HEK293 (cell line): ENCODE data around the gene UBA52.
A peak's percentile ranks its signal among the peaks of the same experiment; 100 is the strongest.

Experiments used
- CTCF ChIA-PET: fragments of 350-600 bp; formaldehyde crosslinking; extraction: SDS; loops from one replicate; lab custom pipeline; 2021; ENCODE audit warnings: antibody characterized with exemption; lab: Yijun Ruan, JAX
- POLR2A ChIA-PET: fragments of 300-600 bp; formaldehyde crosslinking; extraction: SDS; loops from one replicate; lab custom pipeline; 2020; ENCODE audit warnings: antibody characterized with exemption, inconsistent platforms; lab: Yijun Ruan, JAX
- H3K27ac ChIP-seq: fragments of 200-500 bp; sonication (Bioruptor generic); 2 replicates; pipeline ENCODE4 v1.5.1; 2014; ENCODE audit warnings: low read depth, low read length, control low read depth, inconsistent platforms; ENCODE audit errors: extremely low read depth
- H3K36me3 ChIP-seq, 2 experiments: fragments of 200-500 bp in 1 of 2; sonication (Bioruptor generic) in 1 of 2; 1 replicate in 1 of 2; 2 replicates in 1 of 2; pipeline ENCODE4 v1.5.1; 2014 to 2017; ENCODE audit warnings: inconsistent platforms in 2 of 2, low read length in 2 of 2; ENCODE audit not compliant: control insufficient read depth in 2 of 2, insufficient read depth in 1 of 2
- H3K4me1 ChIP-seq: fragments of 200-500 bp; sonication (Bioruptor generic); 2 replicates; pipeline ENCODE4 v1.5.1; 2014; ENCODE audit warnings: mild to moderate bottlenecking, low read length, inconsistent platforms; ENCODE audit not compliant: control insufficient read depth, insufficient read depth
- H3K4me3 ChIP-seq: 2 replicates; pipeline ENCODE4 v1.5.1; 2011; ENCODE audit warnings: low read depth, mild to moderate bottlenecking, control low read depth, low read length, moderate library complexity
- H3K9me3 ChIP-seq: fragments of 200-500 bp; sonication (Bioruptor generic); 2 replicates; pipeline ENCODE4 v1.5.1; 2014; ENCODE audit warnings: low read depth, low read length, inconsistent platforms; ENCODE audit not compliant: control insufficient read depth, insufficient read depth
- BCL11A ChIP-seq: fragments of 450-650 bp; formaldehyde crosslinking; IDR thresholded peaks from 2 replicates; pipeline ENCODE4 v1.5.1; 2016; ENCODE audit warnings: low read depth, missing biosample characterization, missing genetic modification characterization
- KLF8 ChIP-seq: fragments of 450-650 bp; formaldehyde crosslinking; IDR thresholded peaks from 2 replicates; pipeline ENCODE4 v1.5.1; 2016; ENCODE audit warnings: missing biosample characterization, missing genetic modification characterization
- MEIS1 ChIP-seq: sonication (generic); formaldehyde crosslinking; IDR thresholded peaks from 2 replicates; pipeline ENCODE4 v1.8.1; 2022; ENCODE audit warnings: missing genetic modification reagents, mild to moderate bottlenecking, borderline replicate concordance
- MZF1 ChIP-seq: fragments of 450-650 bp; formaldehyde crosslinking; IDR thresholded peaks from 2 replicates; pipeline ENCODE4 v1.5.1; 2017; ENCODE audit warnings: missing biosample characterization, missing genetic modification characterization, borderline replicate concordance
- OVOL3 ChIP-seq: fragments of 450-650 bp; formaldehyde crosslinking; IDR thresholded peaks from 2 replicates; pipeline ENCODE4 v1.5.1; 2016; ENCODE audit warnings: missing biosample characterization, missing genetic modification characterization
- TCF7L2 ChIP-seq: IDR thresholded peaks from 2 replicates; pipeline ENCODE4 v1.6.1; 2011; ENCODE audit warnings: low read depth, mild to moderate bottlenecking, inconsistent platforms, low read length, moderate library complexity, borderline replicate concordance
- ZBTB1 ChIP-seq: fragments of 450-650 bp; formaldehyde crosslinking; IDR thresholded peaks from 2 replicates; pipeline ENCODE4 v1.5.1; 2016; ENCODE audit warnings: missing biosample characterization, missing genetic modification characterization
- ZEB2 ChIP-seq: fragments of 450-650 bp; formaldehyde crosslinking; IDR thresholded peaks from 2 replicates; pipeline ENCODE4 v1.5.1; 2016; ENCODE audit warnings: missing biosample characterization, missing genetic modification characterization
- ZNF174 ChIP-seq: fragments of 450-650 bp; formaldehyde crosslinking; IDR thresholded peaks from 2 replicates; pipeline ENCODE4 v1.5.0; 2017; ENCODE audit warnings: missing biosample characterization, mild to moderate bottlenecking, missing genetic modification characterization
- ZNF184 ChIP-seq: fragments of 450-650 bp; IDR thresholded peaks from 2 replicates; pipeline ENCODE4 v1.5.1; 2018; ENCODE audit warnings: missing biosample characterization, mild to moderate bottlenecking, missing genetic modification characterization
- ZNF2 ChIP-seq: fragments of 450-650 bp; formaldehyde crosslinking; IDR thresholded peaks from 2 replicates; pipeline ENCODE4 v1.5.1; 2016; ENCODE audit warnings: missing biosample characterization, missing genetic modification characterization
- ZNF211 ChIP-seq: fragments of 450-650 bp; formaldehyde crosslinking; IDR thresholded peaks from 2 replicates; pipeline ENCODE4 v1.5.1; 2016; ENCODE audit warnings: low read depth, missing biosample characterization, missing genetic modification characterization
- ZNF571 ChIP-seq: fragments of 450-650 bp; formaldehyde crosslinking; IDR thresholded peaks from 2 replicates; pipeline ENCODE4 v1.5.0; 2017; ENCODE audit warnings: missing biosample characterization, missing genetic modification characterization
- ZNF585B ChIP-seq: fragments of 450-650 bp; formaldehyde crosslinking; IDR thresholded peaks from 2 replicates; pipeline ENCODE4 v1.5.1; 2016; ENCODE audit warnings: missing biosample characterization, missing genetic modification characterization
- ZNF600 ChIP-seq: fragments of 450-650 bp; formaldehyde crosslinking; IDR thresholded peaks from 2 replicates; pipeline ENCODE4 v1.5.1; 2016; ENCODE audit warnings: missing biosample characterization, missing genetic modification characterization
- ZNF76 ChIP-seq: fragments of 450-650 bp; formaldehyde crosslinking; IDR thresholded peaks from 2 replicates; pipeline ENCODE4; 2016; ENCODE audit warnings: low read depth, missing biosample characterization, missing genetic modification characterization, borderline replicate concordance
- TF ChIP-seq, protein P1 (sequence below): fragments of 450-650 bp; formaldehyde crosslinking; IDR thresholded peaks from 2 replicates; pipeline ENCODE4 v1.5.0; 2017; ENCODE audit warnings: missing biosample characterization, missing genetic modification characterization, borderline replicate concordance
- TF ChIP-seq, protein P2 (sequence below): fragments of 450-650 bp; formaldehyde crosslinking; IDR thresholded peaks from 2 replicates; pipeline ENCODE4 v1.5.1; 2016; ENCODE audit warnings: missing biosample characterization, missing genetic modification characterization
- TF ChIP-seq, protein P3 (sequence below): fragments of 450-650 bp; formaldehyde crosslinking; conservative IDR thresholded peaks from 2 replicates; pipeline ENCODE4 v1.5.1; 2016; ENCODE audit warnings: low read depth, missing biosample characterization, missing genetic modification characterization

The UBA52 gene

DNA sequence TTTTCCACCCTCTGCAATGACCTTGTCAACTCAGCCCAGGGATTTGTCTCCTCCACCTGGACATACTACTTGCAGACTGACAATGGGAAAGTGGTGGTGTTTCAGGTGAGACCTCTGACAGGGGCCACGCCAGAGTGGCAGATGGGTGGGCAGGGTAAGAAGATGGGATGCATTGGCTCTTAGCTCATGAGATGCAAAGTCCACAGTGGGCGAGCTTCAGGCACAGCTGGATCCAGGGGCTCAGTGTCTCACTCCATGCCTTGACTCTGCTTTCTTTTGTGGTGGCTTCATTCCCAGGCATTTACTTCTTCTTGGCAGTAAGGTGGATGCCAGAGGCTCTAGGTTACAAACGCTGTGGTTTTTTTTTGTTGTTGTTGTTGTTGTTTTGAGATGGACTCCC lies 44.4 kb downstream of the UBA52 start:
- Histone ChIP-seq H3K27ac (no peak overlapping the region), H3K9me3 (no peaks in the 10 kb centered on the region), H3K4me3 (no peak overlapping the region), H3K4me1 (peaks cover 4% of the 10 kb centered on the region), H3K36me3 (no peaks in the 10 kb centered on the region)
- ChIA-PET POLR2A (interaction anchor here (0.5 kb wide), 1 partner anchor 220 kb away, joined by 4 read pairs; no protein-coding TSS in a partner anchor), CTCF (interaction anchor here (0.5 kb wide), 1 partner anchor 912 kb away, joined by 3 read pairs; no protein-coding TSS in a partner anchor)
- TF ChIP-seq, protein P1, sequence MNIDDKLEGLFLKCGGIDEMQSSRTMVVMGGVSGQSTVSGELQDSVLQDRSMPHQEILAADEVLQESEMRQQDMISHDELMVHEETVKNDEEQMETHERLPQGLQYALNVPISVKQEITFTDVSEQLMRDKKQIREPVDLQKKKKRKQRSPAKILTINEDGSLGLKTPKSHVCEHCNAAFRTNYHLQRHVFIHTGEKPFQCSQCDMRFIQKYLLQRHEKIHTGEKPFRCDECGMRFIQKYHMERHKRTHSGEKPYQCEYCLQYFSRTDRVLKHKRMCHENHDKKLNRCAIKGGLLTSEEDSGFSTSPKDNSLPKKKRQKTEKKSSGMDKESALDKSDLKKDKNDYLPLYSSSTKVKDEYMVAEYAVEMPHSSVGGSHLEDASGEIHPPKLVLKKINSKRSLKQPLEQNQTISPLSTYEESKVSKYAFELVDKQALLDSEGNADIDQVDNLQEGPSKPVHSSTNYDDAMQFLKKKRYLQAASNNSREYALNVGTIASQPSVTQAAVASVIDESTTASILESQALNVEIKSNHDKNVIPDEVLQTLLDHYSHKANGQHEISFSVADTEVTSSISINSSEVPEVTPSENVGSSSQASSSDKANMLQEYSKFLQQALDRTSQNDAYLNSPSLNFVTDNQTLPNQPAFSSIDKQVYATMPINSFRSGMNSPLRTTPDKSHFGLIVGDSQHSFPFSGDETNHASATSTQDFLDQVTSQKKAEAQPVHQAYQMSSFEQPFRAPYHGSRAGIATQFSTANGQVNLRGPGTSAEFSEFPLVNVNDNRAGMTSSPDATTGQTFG (tag by site-specific recombination) = no peak
- TF ChIP-seq ZNF184 (tag by site-specific recombination) = no peak
- no peak for TF ChIP-seq ZNF600 (tag by site-specific recombination)
- no peak for TF ChIP-seq ZNF571 (tag by site-specific recombination)
- TF ChIP-seq MZF1 (tag by site-specific recombination) = no peak
- TF ChIP-seq TCF7L2 = no peak
- TF ChIP-seq OVOL3 (tag by site-specific recombination) = no peak
- TF ChIP-seq ZNF211 = no peak
- TF ChIP-seq MEIS1 (CRISPR knock-in tag) = no peak

DNA sequence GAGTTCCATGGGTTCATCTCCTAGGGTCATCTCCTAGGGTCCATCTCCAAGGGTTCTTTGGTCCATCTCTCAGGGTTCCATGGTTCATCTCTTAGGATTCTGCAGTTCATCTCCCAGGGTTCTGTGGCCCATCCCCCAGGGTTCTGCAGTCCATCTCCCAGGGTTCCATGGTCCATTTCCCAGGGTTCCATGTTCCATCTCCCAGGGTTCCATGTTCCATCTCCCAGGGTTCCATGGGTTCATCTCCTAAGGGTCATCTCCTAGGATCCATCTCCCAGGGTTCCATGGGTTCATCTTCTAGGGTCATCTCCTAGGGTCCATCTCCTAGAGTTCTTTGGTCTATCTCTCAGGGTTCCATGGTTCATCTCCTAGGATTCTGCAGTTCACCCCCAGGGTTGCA lies 45.9 kb downstream of the UBA52 start:
- TF ChIP-seq ZNF76 (tag by site-specific recombination) (peak; percentile 80), ZBTB1 (tag by site-specific recombination) (no peak)
- POLR2A ChIA-PET = no interaction called here

DNA sequence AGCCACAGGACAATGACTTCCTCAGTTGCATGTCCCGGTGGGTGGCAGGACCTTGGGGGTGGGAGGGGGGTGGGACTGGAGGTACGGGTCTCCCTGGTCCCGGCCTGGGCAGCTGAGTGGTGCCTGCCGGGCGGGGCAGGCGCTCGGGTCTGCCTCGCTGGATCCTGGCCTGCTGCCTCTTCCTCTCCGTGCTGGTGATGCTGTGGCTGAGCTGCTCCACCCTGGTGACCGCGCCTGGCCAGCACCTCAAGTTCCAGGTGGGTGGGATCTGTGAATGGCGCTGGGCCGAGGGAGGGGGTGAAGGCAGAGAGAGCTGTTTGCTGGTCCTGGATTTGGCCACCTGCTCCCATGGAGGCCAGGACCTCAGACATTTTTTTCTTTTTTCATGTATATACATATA lies 46.6 kb downstream of the UBA52 start:
- no peaks in the 10 kb centered on the region for H3K4me1 ChIP-seq
- H3K27ac ChIP-seq = no peak overlapping the region
- CTCF ChIA-PET = interaction anchor here (1.1 kb wide), 1 partner anchor 13 kb away, joined by 3 read pairs; no protein-coding TSS in a partner anchor
- POLR2A ChIA-PET = no interaction called here
- no peak overlapping the region for H3K4me3 ChIP-seq
- TF ChIP-seq, protein P2, sequence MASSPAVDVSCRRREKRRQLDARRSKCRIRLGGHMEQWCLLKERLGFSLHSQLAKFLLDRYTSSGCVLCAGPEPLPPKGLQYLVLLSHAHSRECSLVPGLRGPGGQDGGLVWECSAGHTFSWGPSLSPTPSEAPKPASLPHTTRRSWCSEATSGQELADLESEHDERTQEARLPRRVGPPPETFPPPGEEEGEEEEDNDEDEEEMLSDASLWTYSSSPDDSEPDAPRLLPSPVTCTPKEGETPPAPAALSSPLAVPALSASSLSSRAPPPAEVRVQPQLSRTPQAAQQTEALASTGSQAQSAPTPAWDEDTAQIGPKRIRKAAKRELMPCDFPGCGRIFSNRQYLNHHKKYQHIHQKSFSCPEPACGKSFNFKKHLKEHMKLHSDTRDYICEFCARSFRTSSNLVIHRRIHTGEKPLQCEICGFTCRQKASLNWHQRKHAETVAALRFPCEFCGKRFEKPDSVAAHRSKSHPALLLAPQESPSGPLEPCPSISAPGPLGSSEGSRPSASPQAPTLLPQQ (tag by site-specific recombination) = no peak
- TF ChIP-seq KLF8 (tag by site-specific recombination) = no peak
- TF ChIP-seq, all 188 proteins: peak for 0
- no peaks in the 10 kb centered on the region for H3K9me3 ChIP-seq
- H3K36me3 ChIP-seq = no peaks in the 10 kb centered on the region

More for the DNA sequence above, 45.9 kb downstream of the UBA52 start:
- CTCF ChIA-PET = no interaction called here
- Histone ChIP-seq H3K4me1 (no peaks in the 10 kb centered on the region), H3K36me3 (no peaks in the 10 kb centered on the region), H3K4me3 (no peak overlapping the region), H3K9me3 (no peaks in the 10 kb centered on the region), H3K27ac (no peak overlapping the region)

DNA sequence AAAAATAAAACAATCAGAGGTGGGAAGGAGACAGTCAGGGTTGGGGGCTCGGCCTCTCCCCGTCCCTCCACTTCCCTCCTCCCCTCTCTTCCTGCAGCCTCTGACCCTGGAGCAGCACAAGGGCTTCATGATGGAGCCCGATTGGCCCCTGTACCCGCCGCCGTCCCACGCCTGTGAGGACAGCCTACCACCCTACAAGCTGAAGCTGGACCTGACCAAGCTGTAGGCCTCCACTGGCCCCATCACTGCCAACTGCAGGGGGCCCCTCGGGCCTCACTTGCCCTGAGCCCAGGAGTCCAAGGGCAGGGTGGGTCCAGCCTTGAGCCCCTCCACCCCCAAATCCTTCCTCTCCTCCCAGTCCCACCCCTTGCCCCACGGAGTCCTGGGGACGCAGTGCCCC lies 48.7 kb downstream of the UBA52 start:
- ChIA-PET POLR2A (interaction anchor here (1.5 kb wide), 1 partner anchor 7 kb away, joined by 3 read pairs; the partner anchor contains the start of gene TMEM59L), CTCF (no interaction called here)
- H3K9me3 ChIP-seq = no peaks in the 10 kb centered on the region
- H3K36me3 ChIP-seq = no peaks in the 10 kb centered on the region
- H3K4me3 ChIP-seq = no peak overlapping the region
- H3K27ac ChIP-seq = no peak overlapping the region
- no peaks in the 10 kb centered on the region for H3K4me1 ChIP-seq
- TF ChIP-seq ZNF2 (tag by site-specific recombination) (no peak), BCL11A (tag by site-specific recombination) (no peak), ZNF585B (no peak), ZEB2 (tag by site-specific recombination) (no peak), ZNF174 (tag by site-specific recombination) (no peak)
- TF ChIP-seq, protein P3, sequence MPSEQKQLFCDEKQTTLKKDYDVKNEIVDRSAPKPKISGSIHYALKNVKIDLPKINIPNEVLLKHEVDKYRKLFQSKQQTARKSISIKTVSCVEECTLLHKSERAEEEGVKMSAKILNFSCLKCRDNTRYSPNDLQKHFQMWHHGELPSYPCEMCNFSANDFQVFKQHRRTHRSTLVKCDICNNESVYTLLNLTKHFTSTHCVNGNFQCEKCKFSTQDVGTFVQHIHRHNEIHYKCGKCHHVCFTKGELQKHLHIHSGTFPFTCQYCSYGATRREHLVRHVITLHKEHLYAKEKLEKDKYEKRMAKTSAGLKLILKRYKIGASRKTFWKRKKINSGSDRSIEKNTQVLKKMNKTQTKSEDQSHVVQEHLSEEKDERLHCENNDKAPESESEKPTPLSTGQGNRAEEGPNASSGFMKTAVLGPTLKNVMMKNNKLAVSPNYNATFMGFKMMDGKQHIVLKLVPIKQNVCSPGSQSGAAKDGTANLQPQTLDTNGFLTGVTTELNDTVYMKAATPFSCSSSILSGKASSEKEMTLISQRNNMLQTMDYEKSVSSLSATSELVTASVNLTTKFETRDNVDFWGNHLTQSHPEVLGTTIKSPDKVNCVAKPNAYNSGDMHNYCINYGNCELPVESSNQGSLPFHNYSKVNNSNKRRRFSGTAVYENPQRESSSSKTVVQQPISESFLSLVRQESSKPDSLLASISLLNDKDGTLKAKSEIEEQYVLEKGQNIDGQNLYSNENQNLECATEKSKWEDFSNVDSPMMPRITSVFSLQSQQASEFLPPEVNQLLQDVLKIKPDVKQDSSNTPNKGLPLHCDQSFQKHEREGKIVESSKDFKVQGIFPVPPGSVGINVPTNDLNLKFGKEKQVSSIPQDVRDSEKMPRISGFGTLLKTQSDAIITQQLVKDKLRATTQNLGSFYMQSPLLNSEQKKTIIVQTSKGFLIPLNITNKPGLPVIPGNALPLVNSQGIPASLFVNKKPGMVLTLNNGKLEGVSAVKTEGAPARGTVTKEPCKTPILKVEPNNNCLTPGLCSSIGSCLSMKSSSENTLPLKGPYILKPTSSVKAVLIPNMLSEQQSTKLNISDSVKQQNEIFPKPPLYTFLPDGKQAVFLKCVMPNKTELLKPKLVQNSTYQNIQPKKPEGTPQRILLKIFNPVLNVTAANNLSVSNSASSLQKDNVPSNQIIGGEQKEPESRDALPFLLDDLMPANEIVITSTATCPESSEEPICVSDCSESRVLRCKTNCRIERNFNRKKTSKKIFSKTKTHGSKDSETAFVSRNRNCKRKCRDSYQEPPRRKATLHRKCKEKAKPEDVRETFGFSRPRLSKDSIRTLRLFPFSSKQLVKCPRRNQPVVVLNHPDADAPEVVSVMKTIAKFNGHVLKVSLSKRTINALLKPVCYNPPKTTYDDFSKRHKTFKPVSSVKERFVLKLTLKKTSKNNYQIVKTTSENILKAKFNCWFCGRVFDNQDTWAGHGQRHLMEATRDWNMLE (tag by site-specific recombination) = no peak
